Measurements from ENCODE around the gene ADK.
"Not testable (repeated sequence)": the region's sequence is repeated elsewhere in the genome, so short reads cannot be mapped to it uniquely, and the experiment has no call there.

The ADK gene

GRCh38 chr10:74575912-74576311 lies 424.9 kb downstream of the ADK start:
- H3K4me3 ChIP-seq (ENCODE audit: low read depth, low read length) = no peak overlapping the region
- no peak for DNase-seq (ENCODE audit: low read depth, low spot score)
- CTCF ChIA-PET = no interaction called here
- TF ChIP-seq CTCF (IDR thresholded peaks at IDR 0.05; ENCODE audit: insufficient read depth, low read length, missing control alignments) = no peak
- POLR2A ChIA-PET = no interaction called here

- ChIA-PET POLR2A (no interaction called here), CTCF (no interaction called here)
- no peak overlapping the region for H3K4me3 ChIP-seq (ENCODE audit: low read depth, low read length)
- DNase-seq (ENCODE audit: low read depth, low spot score) = no peak
- TF ChIP-seq CTCF (IDR thresholded peaks at IDR 0.05; ENCODE audit: insufficient read depth, low read length, missing control alignments) = no peak
These were observed 425.6 kb downstream of the ADK start for GRCh38 chr10:74576586-74576985.

GRCh38 chr10:74580438-74580837 lies 429.4 kb downstream of the ADK start:
- CTCF ChIA-PET = interaction anchor here (1.5 kb wide), 1 partner anchor 21 kb away, joined by 4 read pairs; no protein-coding TSS in a partner anchor
- DNase-seq (ENCODE audit: low read depth, low spot score); H3K4me3 ChIP-seq (ENCODE audit: low read depth, low read length): not testable (repeated sequence)
- POLR2A ChIA-PET = interaction anchor here (0.6 kb wide), 1 partner anchor 169 kb away, joined by 4 read pairs; no protein-coding TSS in a partner anchor

- POLR2A ChIA-PET = no interaction called here
- CTCF ChIA-PET = no interaction called here
- DNase-seq (ENCODE audit: low read depth, low spot score) = no peak
- TF ChIP-seq CTCF (IDR thresholded peaks at IDR 0.05; ENCODE audit: insufficient read depth, low read length, missing control alignments) = no peak
- H3K4me3 ChIP-seq (ENCODE audit: low read depth, low read length) = no peak overlapping the region
These were observed 431.5 kb downstream of the ADK start for GRCh38 chr10:74582566-74582965.

GRCh38 chr10:74585231-74586087 lies 434.4 kb downstream of the ADK start:
- no peak overlapping the region for H3K4me3 ChIP-seq (ENCODE audit: low read depth, low read length)
- POLR2A ChIA-PET = no interaction called here

GRCh38 chr10:74586088-74586585 lies 435.1 kb downstream of the ADK start:
- CTCF ChIA-PET = interaction anchor here (0.6 to 1.1 kb wide), 2 partner anchors 169 to 293 kb away, joined by 3 to 4 read pairs; no protein-coding TSS in a partner anchor
- no peak for DNase-seq (ENCODE audit: low read depth, low spot score)
- no peak overlapping the region for H3K4me3 ChIP-seq (ENCODE audit: low read depth, low read length)
- no peak for TF ChIP-seq CTCF (IDR thresholded peaks at IDR 0.05; ENCODE audit: insufficient read depth, low read length, missing control alignments)
- POLR2A ChIA-PET = no interaction called here

More at GRCh38 chr10:74585231-74586087, 434.4 kb downstream of the ADK start:
- no peak for DNase-seq (ENCODE audit: low read depth, low spot score)
- no peak for TF ChIP-seq CTCF (IDR thresholded peaks at IDR 0.05; ENCODE audit: insufficient read depth, low read length, missing control alignments)
- CTCF ChIA-PET = interaction anchor here (1.1 kb wide), 1 partner anchor 169 kb away, joined by 3 read pairs; no protein-coding TSS in a partner anchor
